Gastrocnemius medialis (tissue), 4 donors: Measurements from ENCODE around the gene ELANE.

Source experiments
- CTCF ChIP-seq, 5 experiments: fragments of 450-650 bp in 3 of 5; fragments of 200-600 bp in 2 of 5; sonication (generic) in 2 of 5; IDR thresholded peaks in 4 of 5; conservative IDR thresholded peaks in 1 of 5; 1 replicate in 4 of 5; 2 replicates in 1 of 5; pipeline ENCODE4 v1.5.1; 2016 to 2019; ENCODE audit warnings: antibody characterized with exemption in 5 of 5, mild to moderate bottlenecking in 3 of 5, moderate library complexity in 3 of 5
- POLR2A ChIP-seq, 2 donors: fragments of 450-650 bp; IDR thresholded peaks; one replicate each; pipeline ENCODE4 v1.6.1; 2017; ENCODE audit warnings: antibody characterized with exemption in 2 of 2, mild to moderate bottlenecking in 2 of 2, moderate library complexity in 2 of 2

- TF ChIP-seq CTCF (IDR thresholded peaks at IDR 0.05 in 4 of 5, conservative IDR thresholded peaks at IDR 0.05 in 1 of 5) (no peak), POLR2A (IDR thresholded peaks at IDR 0.05) (no peak)
These were observed 44.3 kb upstream of the ELANE start for GRCh38 chr19:807627-808422.
